ENCODE measurements around the gene ZDHHC14.
"Not testable (repeated sequence)": the region's sequence is repeated elsewhere in the genome, so short reads cannot be mapped to it uniquely, and the experiment has no call there.

ZDHHC14 gene

DNA sequence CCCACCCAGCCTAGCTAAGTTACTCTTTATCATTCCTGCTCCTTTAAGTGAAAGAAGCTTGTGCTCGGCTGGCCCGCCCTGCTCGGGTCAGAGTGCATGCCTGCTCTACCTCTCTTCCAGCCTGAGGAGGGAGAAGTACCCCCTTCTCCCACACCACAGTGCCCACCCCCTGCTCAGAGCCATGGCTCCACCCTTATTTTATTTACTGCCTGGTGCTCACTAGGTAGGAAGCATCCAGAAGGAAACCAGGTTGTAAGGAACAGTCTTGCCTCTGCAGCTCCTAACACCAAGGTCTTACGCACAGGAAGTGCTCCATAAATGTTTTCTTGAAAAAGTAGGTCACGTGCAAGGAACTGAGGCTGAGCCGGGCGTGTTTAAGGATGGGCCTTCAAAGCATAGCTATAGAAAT is 336.4 kb downstream of the ZDHHC14 start:
- Histone ChIP-seq H4K8ac (ENCODE audit: low read depth, low read length) (no peak overlapping the region), H3K36me3 (ENCODE audit: control insufficient read depth, insufficient read depth, low read length) (no peaks in the 10 kb centered on the region), H2BK5ac (ENCODE audit: low read length) (no peak overlapping the region), H2BK120ac (ENCODE audit: low read depth, low read length) (no peak overlapping the region), H3K23ac (ENCODE audit: low read length) (no peak overlapping the region), H2AK5ac (ENCODE audit: low read length) (no peak overlapping the region), H3K4me3 (ENCODE audit: low read length) (no peak overlapping the region), H2BK15ac (replicated peaks; ENCODE audit: low read depth) (no peak overlapping the region), H3K4me2 (ENCODE audit: low read length) (no peak overlapping the region), H3K4me1 (ENCODE audit: control insufficient read depth, low read depth, low read length) (peaks cover 1% of the 10 kb centered on the region), H3K27me3 (ENCODE audit: insufficient read depth, low read length, poor library complexity) (no peaks in the 10 kb centered on the region), H3K27ac (ENCODE audit: low read depth, low read length) (no peak overlapping the region), H3K79me1 (ENCODE audit: low read length) (no peaks in the 10 kb centered on the region), H3K9ac (ENCODE audit: low read length) (no peak overlapping the region), H3K56ac (ENCODE audit: low read length) (no peak overlapping the region), H3K79me2 (ENCODE audit: control insufficient read depth, insufficient read depth, low read length) (no peaks in the 10 kb centered on the region), H4K5ac (ENCODE audit: low read length) (no peak overlapping the region), H3K18ac (ENCODE audit: low read length) (no peak overlapping the region), H3K4ac (ENCODE audit: low read depth, low read length) (no peak overlapping the region)
- DNase-seq = no peak
- no CpG with 5 or more reads among the region's 7 CpGs for WGBS (ENCODE audit: extremely low coverage, insufficient coverage, low lambda C conversion rate)

DNA sequence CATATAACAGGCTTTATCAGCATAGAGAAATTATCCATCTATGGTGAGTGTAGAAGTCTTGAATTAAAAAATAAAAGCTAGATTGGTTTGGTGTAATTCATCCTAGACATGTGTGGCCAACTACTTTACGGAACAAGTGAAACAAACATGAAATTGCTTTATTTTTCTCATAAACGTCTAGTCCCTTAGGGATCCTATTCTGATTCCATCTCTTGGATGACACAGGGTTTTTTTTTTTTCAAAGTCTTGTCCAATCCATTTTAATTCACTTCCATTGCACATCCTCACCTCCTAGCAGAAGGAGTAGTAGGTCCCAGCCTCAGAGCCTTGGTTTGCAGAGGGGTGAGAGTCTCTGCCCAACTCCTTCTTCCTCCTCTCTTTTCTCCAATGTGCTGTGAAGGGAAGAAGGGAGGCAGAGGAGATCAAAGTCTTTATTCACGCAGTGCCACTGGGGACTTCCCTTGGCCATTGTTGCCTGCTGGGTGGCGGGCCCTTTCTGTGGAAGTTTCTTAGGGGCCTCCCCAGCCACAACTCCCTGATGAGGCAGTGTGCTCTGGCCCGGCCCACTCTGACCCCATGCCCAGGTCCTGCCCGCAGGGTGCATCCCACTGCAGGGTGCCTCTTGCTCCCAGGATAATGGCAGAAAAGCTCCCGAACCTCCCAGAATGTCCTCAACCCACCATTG is 337.7 kb downstream of the ZDHHC14 start:
- H3K18ac ChIP-seq (ENCODE audit: low read length) = no peak overlapping the region
- H3K4me1 ChIP-seq (ENCODE audit: control insufficient read depth, low read depth, low read length) = peaks cover 1% of the 10 kb centered on the region
- H4K8ac ChIP-seq (ENCODE audit: low read depth, low read length) = no peak overlapping the region
- H3K36me3 ChIP-seq (ENCODE audit: control insufficient read depth, insufficient read depth, low read length) = no peaks in the 10 kb centered on the region
- no peaks in the 10 kb centered on the region for H3K27me3 ChIP-seq (ENCODE audit: insufficient read depth, low read length, poor library complexity)
- no peak overlapping the region for H3K4ac ChIP-seq (ENCODE audit: low read depth, low read length)
- no peak overlapping the region for H3K9ac ChIP-seq (ENCODE audit: low read length)
- no peak overlapping the region for H2BK5ac ChIP-seq (ENCODE audit: low read length)
- no peak overlapping the region for H3K23ac ChIP-seq (ENCODE audit: low read length)
- no peak overlapping the region for H4K5ac ChIP-seq (ENCODE audit: low read length)
- no peak overlapping the region for H2AK5ac ChIP-seq (ENCODE audit: low read length)
- no peaks in the 10 kb centered on the region for H3K79me2 ChIP-seq (ENCODE audit: control insufficient read depth, insufficient read depth, low read length)
- H3K27ac ChIP-seq (ENCODE audit: low read depth, low read length) = no peak overlapping the region
- no peak overlapping the region for H3K4me2 ChIP-seq (ENCODE audit: low read length)
- H3K79me1 ChIP-seq (ENCODE audit: low read length) = no peaks in the 10 kb centered on the region
- H3K4me3 ChIP-seq (ENCODE audit: low read length) = no peak overlapping the region
- WGBS (ENCODE audit: extremely low coverage, insufficient coverage, low lambda C conversion rate) = no CpG with 5 or more reads among the region's 7 CpGs
- no peak overlapping the region for H2BK120ac ChIP-seq (ENCODE audit: low read depth, low read length)
- no peak overlapping the region for H3K56ac ChIP-seq (ENCODE audit: low read length)
- H2BK15ac ChIP-seq (replicated peaks; ENCODE audit: low read depth) = no peak overlapping the region
- DNase-seq = no peak

DNA sequence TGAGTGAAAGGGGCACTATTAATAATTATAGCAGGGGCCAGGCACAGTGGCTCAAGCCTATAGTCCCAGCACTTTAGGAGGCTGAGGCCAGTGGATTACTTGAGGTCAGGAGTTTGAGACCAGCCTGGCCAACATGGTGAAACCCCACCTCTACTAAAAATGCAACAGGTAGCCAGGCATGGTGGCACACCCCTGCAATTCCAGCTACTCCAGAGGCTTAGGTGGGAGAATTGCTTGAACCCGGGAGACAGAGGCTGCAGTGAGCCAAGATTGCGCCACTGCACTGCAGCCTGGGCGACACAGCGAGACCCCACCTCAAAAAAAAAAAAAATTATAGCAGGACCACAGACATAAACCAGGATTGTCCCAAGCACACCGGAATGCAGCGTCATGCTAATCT is 340.0 kb downstream of the ZDHHC14 start:
- not testable (repeated sequence) for H4K8ac ChIP-seq (ENCODE audit: low read depth, low read length); H3K79me1 ChIP-seq (ENCODE audit: low read length); H3K23ac ChIP-seq (ENCODE audit: low read length); H4K5ac ChIP-seq (ENCODE audit: low read length); H2BK15ac ChIP-seq (replicated peaks; ENCODE audit: low read depth); DNase-seq; H3K18ac ChIP-seq (ENCODE audit: low read length); H3K4me3 ChIP-seq (ENCODE audit: low read length); H3K79me2 ChIP-seq (ENCODE audit: control insufficient read depth, insufficient read depth, low read length); H3K56ac ChIP-seq (ENCODE audit: low read length); H2AK5ac ChIP-seq (ENCODE audit: low read length); H3K4ac ChIP-seq (ENCODE audit: low read depth, low read length); H3K4me1 ChIP-seq (ENCODE audit: control insufficient read depth, low read depth, low read length); H2BK120ac ChIP-seq (ENCODE audit: low read depth, low read length); H3K27me3 ChIP-seq (ENCODE audit: insufficient read depth, low read length, poor library complexity); H3K36me3 ChIP-seq (ENCODE audit: control insufficient read depth, insufficient read depth, low read length); H3K27ac ChIP-seq (ENCODE audit: low read depth, low read length); H2BK5ac ChIP-seq (ENCODE audit: low read length); H3K4me2 ChIP-seq (ENCODE audit: low read length); H3K9ac ChIP-seq (ENCODE audit: low read length)
- no CpG with 5 or more reads among the region's 6 CpGs for WGBS (ENCODE audit: extremely low coverage, insufficient coverage, low lambda C conversion rate)

DNA sequence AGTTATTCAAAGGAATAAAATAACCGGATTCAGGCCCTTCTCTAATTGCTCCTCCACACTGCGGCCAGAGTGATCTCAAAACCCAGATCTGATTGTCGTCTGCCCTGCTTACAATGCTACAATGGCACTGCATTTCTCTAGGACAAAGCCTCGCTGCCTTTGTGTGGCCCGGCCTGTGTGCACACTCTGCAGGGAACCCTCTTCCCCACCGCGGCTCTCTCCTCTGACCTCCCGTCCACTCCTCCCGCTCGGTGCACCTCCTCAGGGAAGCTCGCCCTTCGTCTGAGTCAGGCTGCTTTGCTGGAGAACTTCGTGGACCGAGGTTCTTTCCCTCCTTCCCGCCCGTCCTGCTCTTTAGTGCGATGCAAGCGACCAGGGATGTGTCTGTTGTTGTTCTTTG is 340.4 kb downstream of the ZDHHC14 start:
- H4K5ac ChIP-seq (ENCODE audit: low read length) = no peak overlapping the region
- no peak overlapping the region for H3K4me3 ChIP-seq (ENCODE audit: low read length)
- H3K9ac ChIP-seq (ENCODE audit: low read length) = no peak overlapping the region
- H3K4me2 ChIP-seq (ENCODE audit: low read length) = no peak overlapping the region
- no CpG with 5 or more reads among the region's 18 CpGs for WGBS (ENCODE audit: extremely low coverage, insufficient coverage, low lambda C conversion rate)
- H2BK120ac ChIP-seq (ENCODE audit: low read depth, low read length) = no peak overlapping the region
- no peaks in the 10 kb centered on the region for H3K27me3 ChIP-seq (ENCODE audit: insufficient read depth, low read length, poor library complexity)
- H3K56ac ChIP-seq (ENCODE audit: low read length) = no peak overlapping the region
- no peak overlapping the region for H2BK15ac ChIP-seq (replicated peaks; ENCODE audit: low read depth)
- H2AK5ac ChIP-seq (ENCODE audit: low read length) = no peak overlapping the region
- H3K18ac ChIP-seq (ENCODE audit: low read length) = no peak overlapping the region
- H3K36me3 ChIP-seq (ENCODE audit: control insufficient read depth, insufficient read depth, low read length) = no peaks in the 10 kb centered on the region
- H3K79me2 ChIP-seq (ENCODE audit: control insufficient read depth, insufficient read depth, low read length) = no peaks in the 10 kb centered on the region
- H3K4ac ChIP-seq (ENCODE audit: low read depth, low read length) = no peak overlapping the region
- H3K27ac ChIP-seq (ENCODE audit: low read depth, low read length) = no peak overlapping the region
- no peaks in the 10 kb centered on the region for H3K4me1 ChIP-seq (ENCODE audit: control insufficient read depth, low read depth, low read length)
- no peak for DNase-seq
- H3K79me1 ChIP-seq (ENCODE audit: low read length) = no peaks in the 10 kb centered on the region
- no peak overlapping the region for H2BK5ac ChIP-seq (ENCODE audit: low read length)
- H3K23ac ChIP-seq (ENCODE audit: low read length) = no peak overlapping the region
- H4K8ac ChIP-seq (ENCODE audit: low read depth, low read length) = no peak overlapping the region

DNA sequence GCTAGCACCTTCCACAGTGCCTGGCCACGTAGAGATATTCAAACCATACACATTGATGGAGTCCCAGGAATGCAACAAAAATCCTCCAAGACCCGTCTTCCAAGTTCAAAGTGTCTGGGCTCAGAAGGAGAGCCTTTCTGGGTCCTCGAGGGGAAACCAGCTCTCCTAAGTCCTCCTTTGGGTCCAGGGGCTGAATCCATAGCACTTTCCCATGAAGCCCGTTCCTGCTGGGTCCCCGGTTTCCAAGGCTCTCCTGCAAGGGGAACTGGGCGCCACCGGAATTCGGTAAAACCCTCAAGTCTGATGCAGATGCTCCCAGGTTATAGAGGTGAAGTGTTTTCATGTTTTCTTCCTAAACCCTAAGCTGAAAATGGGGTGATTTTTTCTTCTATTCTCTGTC is 340.8 kb downstream of the ZDHHC14 start:
- Histone ChIP-seq H3K36me3 (ENCODE audit: control insufficient read depth, insufficient read depth, low read length) (no peaks in the 10 kb centered on the region), H3K9ac (ENCODE audit: low read length) (no peak overlapping the region), H3K23ac (ENCODE audit: low read length) (no peak overlapping the region), H4K8ac (ENCODE audit: low read depth, low read length) (no peak overlapping the region), H3K79me2 (ENCODE audit: control insufficient read depth, insufficient read depth, low read length) (no peaks in the 10 kb centered on the region), H3K79me1 (ENCODE audit: low read length) (no peaks in the 10 kb centered on the region), H3K4me1 (ENCODE audit: control insufficient read depth, low read depth, low read length) (no peaks in the 10 kb centered on the region), H2AK5ac (ENCODE audit: low read length) (no peak overlapping the region), H3K27me3 (ENCODE audit: insufficient read depth, low read length, poor library complexity) (no peaks in the 10 kb centered on the region), H2BK5ac (ENCODE audit: low read length) (no peak overlapping the region), H3K4me3 (ENCODE audit: low read length) (no peak overlapping the region), H3K27ac (ENCODE audit: low read depth, low read length) (no peak overlapping the region), H3K4ac (ENCODE audit: low read depth, low read length) (no peak overlapping the region), H2BK15ac (replicated peaks; ENCODE audit: low read depth) (no peak overlapping the region), H3K4me2 (ENCODE audit: low read length) (no peak overlapping the region), H3K18ac (ENCODE audit: low read length) (no peak overlapping the region), H2BK120ac (ENCODE audit: low read depth, low read length) (no peak overlapping the region), H4K5ac (ENCODE audit: low read length) (no peak overlapping the region), H3K56ac (ENCODE audit: low read length) (no peak overlapping the region)
- DNase-seq = no peak
- no CpG with 5 or more reads among the region's 8 CpGs for WGBS (ENCODE audit: extremely low coverage, insufficient coverage, low lambda C conversion rate)

DNA sequence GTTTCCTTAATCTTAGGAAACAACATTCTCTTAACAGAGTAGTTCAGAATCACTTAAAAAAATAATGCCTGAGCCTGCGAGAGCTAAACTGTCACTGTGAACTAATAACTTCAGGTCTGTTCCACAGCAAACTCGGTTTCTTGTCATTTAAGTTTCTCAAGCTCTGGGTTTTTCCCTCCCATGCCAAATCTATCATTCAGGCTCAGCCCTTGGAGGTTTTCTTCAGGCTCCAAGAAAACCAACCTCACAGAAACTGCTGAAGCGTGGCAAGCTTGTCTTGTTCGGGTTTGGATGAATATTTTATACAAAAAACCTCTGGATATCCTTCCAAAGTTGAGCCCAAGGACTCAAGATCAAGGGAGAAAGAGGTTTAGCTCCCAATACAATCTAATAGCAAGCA is 342.4 kb downstream of the ZDHHC14 start:
- no CpG with 5 or more reads among the region's 4 CpGs for WGBS (ENCODE audit: extremely low coverage, insufficient coverage, low lambda C conversion rate)
- H2BK120ac ChIP-seq (ENCODE audit: low read depth, low read length) = no peak overlapping the region

More for the DNA sequence above, 342.4 kb downstream of the ZDHHC14 start:
- no peak overlapping the region for H3K27ac ChIP-seq (ENCODE audit: low read depth, low read length)
- no peak overlapping the region for H2BK5ac ChIP-seq (ENCODE audit: low read length)
- H3K18ac ChIP-seq (ENCODE audit: low read length) = no peak overlapping the region
- H3K27me3 ChIP-seq (ENCODE audit: insufficient read depth, low read length, poor library complexity) = no peaks in the 10 kb centered on the region
- DNase-seq = no peak
- H4K8ac ChIP-seq (ENCODE audit: low read depth, low read length) = no peak overlapping the region
- no peaks in the 10 kb centered on the region for H3K79me2 ChIP-seq (ENCODE audit: control insufficient read depth, insufficient read depth, low read length)
- no peak overlapping the region for H4K5ac ChIP-seq (ENCODE audit: low read length)
- no peak overlapping the region for H3K9ac ChIP-seq (ENCODE audit: low read length)
- H3K4me2 ChIP-seq (ENCODE audit: low read length) = no peak overlapping the region
- H3K23ac ChIP-seq (ENCODE audit: low read length) = no peak overlapping the region
- H3K4me3 ChIP-seq (ENCODE audit: low read length) = no peak overlapping the region
- H3K79me1 ChIP-seq (ENCODE audit: low read length) = no peaks in the 10 kb centered on the region
- H3K4me1 ChIP-seq (ENCODE audit: control insufficient read depth, low read depth, low read length) = no peaks in the 10 kb centered on the region
- no peak overlapping the region for H2AK5ac ChIP-seq (ENCODE audit: low read length)
- no peak overlapping the region for H2BK15ac ChIP-seq (replicated peaks; ENCODE audit: low read depth)
- H3K56ac ChIP-seq (ENCODE audit: low read length) = no peak overlapping the region
- H3K4ac ChIP-seq (ENCODE audit: low read depth, low read length) = no peak overlapping the region
- no peaks in the 10 kb centered on the region for H3K36me3 ChIP-seq (ENCODE audit: control insufficient read depth, insufficient read depth, low read length)

All from mesendoderm (in vitro differentiated cells).